ENCODE results near the gene HMGXB4. TPM values are rescaled to one million over a fixed set of nuclear protein-coding genes. Genes with fewer than 3 reads are reported as not detected.

HMGXB4 gene
- total and polyA plus RNA-seq, 2 of the 4 experiments (the other 2 are of a cell fraction): 11.8 to 18.5 TPM

GRCh38 chr22:35225010-35225409 lies 32.3 kb upstream of the HMGXB4 start:
- Histone ChIP-seq H2BK5ac (ENCODE audit: low read depth, low read length, poor library complexity, severe bottlenecking) (no peak overlapping the region), H2AFZ (replicated peaks; ENCODE audit: low read length, poor library complexity) (no peak overlapping the region), H3K4me3 (ENCODE audit: insufficient read depth, low read depth, low read length) (no peak overlapping the region), H4K91ac (ENCODE audit: insufficient read depth, low read depth, low read length) (no peak overlapping the region), H3K4me2 (ENCODE audit: low read depth, low read length) (no peak overlapping the region), H2AK9ac (replicated peaks; ENCODE audit: low read depth, low read length, poor library complexity) (no peak overlapping the region), H4K20me1 (ENCODE audit: insufficient read depth, low read length) (no peaks in the 10 kb centered on the region), H3K23ac (ENCODE audit: low read depth, low read length) (no peak overlapping the region), H2AK5ac (ENCODE audit: low read depth, low read length) (no peak overlapping the region), H3K79me1 (ENCODE audit: low read depth in 1 of 2, low read length in 2 of 2) (no peaks in the 10 kb centered on the region), H4K5ac (ENCODE audit: low read depth, low read length) (no peak overlapping the region), H3K4ac (ENCODE audit: low read depth, low read length) (no peak overlapping the region), H3K56ac (ENCODE audit: extremely low read depth, insufficient read depth, low read length) (no peak overlapping the region), H3K36me3 (ENCODE audit: control insufficient read depth, insufficient read depth, low read length) (no peaks in the 10 kb centered on the region), H2BK20ac (ENCODE audit: low read depth, low read length) (no peak overlapping the region), H2BK15ac (ENCODE audit: low read depth, low read length) (no peak overlapping the region), H2BK120ac (ENCODE audit: low read depth, low read length) (no peak overlapping the region), H3K18ac (ENCODE audit: low read depth, low read length) (no peak overlapping the region), H3K9ac (ENCODE audit: low read depth, low read length) (no peak overlapping the region), H4K8ac (ENCODE audit: low read depth in 2 of 2, low read length in 2 of 2) (no peak overlapping the region), H3K27me3 (ENCODE audit: control insufficient read depth, insufficient read depth, low read length) (peaks cover 32% of the 10 kb centered on the region), H3K9me1 (ENCODE audit: insufficient read depth, low read length) (no peaks in the 10 kb centered on the region), H3K4me1 (ENCODE audit: control insufficient read depth, insufficient read depth, low read length) (no peaks in the 10 kb centered on the region), H3K27ac (ENCODE audit: insufficient read depth, low read length) (no peak overlapping the region), H3K14ac (replicated peaks; ENCODE audit: low read depth, low read length) (no peak overlapping the region), H3K9me3 (ENCODE audit: control insufficient read depth, insufficient read depth, low read length) (no peaks in the 10 kb centered on the region)
- POLR2A ChIA-PET (ENCODE audit: unreplicated experiment): no interaction called here
- in situ Hi-C loops (cut with MboI; ENCODE audit: low sequenced_read_pairs): no loop called here
- WGBS, 2 experiments (ENCODE audit: extremely low coverage in 2 of 2, insufficient read length in 1 of 2): no CpG with 5 or more reads among the region's 4 CpGs
- BruUV-seq (replicated peaks): no TSS peak
- CTCF ChIA-PET: no interaction called here
- dilution Hi-C loops (cut with HindIII; ENCODE audit: low sequenced_read_pairs, unreplicated experiment): no loop called here
- TF ChIP-seq USF2 (IDR thresholded peaks at IDR 0.05; ENCODE audit: low read depth, low read length): no peak
- no peak for DNase-seq
- intact Hi-C loops (cut with micrococcal nuclease): no loop called here
- ATAC-seq (ENCODE audit: low read depth): no peak

Measured in IMR-90 (cell line).